Right lobe of liver (tissue), 4 donors: ENCODE results near the gene PCSK6.

ENCODE experiments used
- POLR2A ChIP-seq: fragments of 450-650 bp; IDR thresholded peaks from one replicate; pipeline ENCODE4 v1.6.1; 2017; ENCODE audit warnings: antibody characterized with exemption, mild to moderate bottlenecking
- TF ChIP-seq, protein P1 (sequence below), 4 donors: fragments of 200-600 bp in 3 of 4; fragments of 450-650 bp in 1 of 4; IDR thresholded peaks; one replicate each; pipeline versions ENCODE4 v1.5.1 to v1.8.0; 2016 to 2022; ENCODE audit warnings: antibody characterized with exemption in 4 of 4, mild to moderate bottlenecking in 2 of 4
- donor health status: DM: no; HTN: no; CAD: no.
- donor health status: DM: no; HTN: no; CAD: no.
- donor health status: DM: no; HTN: yes; CAD: no.

DNA sequence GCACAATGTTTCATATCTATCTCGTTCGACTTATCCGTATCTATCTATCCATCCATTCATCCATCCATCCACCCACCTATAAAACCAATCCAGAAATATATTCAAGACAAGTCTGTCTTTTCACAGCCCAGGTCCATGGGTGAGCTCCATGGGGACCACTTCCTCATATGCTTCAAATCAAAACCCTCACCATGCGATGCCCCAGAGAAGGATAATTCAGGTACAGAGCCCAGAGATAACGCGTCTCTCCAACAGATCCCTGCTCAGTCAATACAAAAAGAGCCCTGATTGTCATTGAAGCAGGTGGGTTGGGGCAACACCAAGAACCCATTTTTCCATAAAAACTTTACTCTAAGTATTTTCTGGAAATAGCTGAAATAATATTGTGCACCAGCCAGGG lies 47.2 kb downstream of the PCSK6 start:
- TF ChIP-seq, protein P1, sequence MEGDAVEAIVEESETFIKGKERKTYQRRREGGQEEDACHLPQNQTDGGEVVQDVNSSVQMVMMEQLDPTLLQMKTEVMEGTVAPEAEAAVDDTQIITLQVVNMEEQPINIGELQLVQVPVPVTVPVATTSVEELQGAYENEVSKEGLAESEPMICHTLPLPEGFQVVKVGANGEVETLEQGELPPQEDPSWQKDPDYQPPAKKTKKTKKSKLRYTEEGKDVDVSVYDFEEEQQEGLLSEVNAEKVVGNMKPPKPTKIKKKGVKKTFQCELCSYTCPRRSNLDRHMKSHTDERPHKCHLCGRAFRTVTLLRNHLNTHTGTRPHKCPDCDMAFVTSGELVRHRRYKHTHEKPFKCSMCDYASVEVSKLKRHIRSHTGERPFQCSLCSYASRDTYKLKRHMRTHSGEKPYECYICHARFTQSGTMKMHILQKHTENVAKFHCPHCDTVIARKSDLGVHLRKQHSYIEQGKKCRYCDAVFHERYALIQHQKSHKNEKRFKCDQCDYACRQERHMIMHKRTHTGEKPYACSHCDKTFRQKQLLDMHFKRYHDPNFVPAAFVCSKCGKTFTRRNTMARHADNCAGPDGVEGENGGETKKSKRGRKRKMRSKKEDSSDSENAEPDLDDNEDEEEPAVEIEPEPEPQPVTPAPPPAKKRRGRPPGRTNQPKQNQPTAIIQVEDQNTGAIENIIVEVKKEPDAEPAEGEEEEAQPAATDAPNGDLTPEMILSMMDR (IDR thresholded peaks at IDR 0.05), result no peak
- TF ChIP-seq POLR2A, result no peak
